Measurements from ENCODE around the gene SEC24D. TPM values are rescaled to one million over a fixed set of nuclear protein-coding genes. Genes with fewer than 3 reads are reported as not detected.
"Not testable (repeated sequence)": the region's sequence is repeated elsewhere in the genome, so short reads cannot be mapped to it uniquely, and the experiment has no call there.

The SEC24D gene, protein sequence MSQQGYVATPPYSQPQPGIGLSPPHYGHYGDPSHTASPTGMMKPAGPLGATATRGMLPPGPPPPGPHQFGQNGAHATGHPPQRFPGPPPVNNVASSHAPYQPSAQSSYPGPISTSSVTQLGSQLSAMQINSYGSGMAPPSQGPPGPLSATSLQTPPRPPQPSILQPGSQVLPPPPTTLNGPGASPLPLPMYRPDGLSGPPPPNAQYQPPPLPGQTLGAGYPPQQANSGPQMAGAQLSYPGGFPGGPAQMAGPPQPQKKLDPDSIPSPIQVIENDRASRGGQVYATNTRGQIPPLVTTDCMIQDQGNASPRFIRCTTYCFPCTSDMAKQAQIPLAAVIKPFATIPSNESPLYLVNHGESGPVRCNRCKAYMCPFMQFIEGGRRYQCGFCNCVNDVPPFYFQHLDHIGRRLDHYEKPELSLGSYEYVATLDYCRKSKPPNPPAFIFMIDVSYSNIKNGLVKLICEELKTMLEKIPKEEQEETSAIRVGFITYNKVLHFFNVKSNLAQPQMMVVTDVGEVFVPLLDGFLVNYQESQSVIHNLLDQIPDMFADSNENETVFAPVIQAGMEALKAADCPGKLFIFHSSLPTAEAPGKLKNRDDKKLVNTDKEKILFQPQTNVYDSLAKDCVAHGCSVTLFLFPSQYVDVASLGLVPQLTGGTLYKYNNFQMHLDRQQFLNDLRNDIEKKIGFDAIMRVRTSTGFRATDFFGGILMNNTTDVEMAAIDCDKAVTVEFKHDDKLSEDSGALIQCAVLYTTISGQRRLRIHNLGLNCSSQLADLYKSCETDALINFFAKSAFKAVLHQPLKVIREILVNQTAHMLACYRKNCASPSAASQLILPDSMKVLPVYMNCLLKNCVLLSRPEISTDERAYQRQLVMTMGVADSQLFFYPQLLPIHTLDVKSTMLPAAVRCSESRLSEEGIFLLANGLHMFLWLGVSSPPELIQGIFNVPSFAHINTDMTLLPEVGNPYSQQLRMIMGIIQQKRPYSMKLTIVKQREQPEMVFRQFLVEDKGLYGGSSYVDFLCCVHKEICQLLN
- 16.3 TPM for total RNA-seq
- 20.9 TPM for polyA plus RNA-seq
- long read RNA-seq, donor 1: 0 reads
- long read RNA-seq, donor 2: 0 reads
- long read RNA-seq, donor 3, full-length matches to known transcripts: 3 of 3 reads
- long read RNA-seq, donor 3, partial matches to known transcripts: 0 of 3 reads
- long read RNA-seq, donor 3, other reads (novel, unspliced or antisense): 0 of 3 reads
- long read RNA-seq, donor 4, full-length matches to known transcripts: 3 of 3 reads
- long read RNA-seq, donor 4, partial matches to known transcripts: 0 of 3 reads
- long read RNA-seq, donor 4, other reads (novel, unspliced or antisense): 0 of 3 reads
- long read RNA-seq, donor 5, full-length matches to known transcripts: 5 of 10 reads
- long read RNA-seq, donor 5, partial matches to known transcripts: 5 of 10 reads
- long read RNA-seq, donor 5, other reads (novel, unspliced or antisense): 0 of 10 reads
- long read RNA-seq, donor 6, full-length matches to known transcripts: 3 of 3 reads
- long read RNA-seq, donor 6, partial matches to known transcripts: 0 of 3 reads
- long read RNA-seq, donor 6, other reads (novel, unspliced or antisense): 0 of 3 reads
- long read RNA-seq, donor 7: 0 reads
- long read RNA-seq, donor 8: 0 reads
- long read RNA-seq, donor 9: 0 reads
- long read RNA-seq, donor 10, full-length matches to known transcripts: 3 of 3 reads
- long read RNA-seq, donor 10, partial matches to known transcripts: 0 of 3 reads
- long read RNA-seq, donor 10, other reads (novel, unspliced or antisense): 0 of 3 reads

DNA sequence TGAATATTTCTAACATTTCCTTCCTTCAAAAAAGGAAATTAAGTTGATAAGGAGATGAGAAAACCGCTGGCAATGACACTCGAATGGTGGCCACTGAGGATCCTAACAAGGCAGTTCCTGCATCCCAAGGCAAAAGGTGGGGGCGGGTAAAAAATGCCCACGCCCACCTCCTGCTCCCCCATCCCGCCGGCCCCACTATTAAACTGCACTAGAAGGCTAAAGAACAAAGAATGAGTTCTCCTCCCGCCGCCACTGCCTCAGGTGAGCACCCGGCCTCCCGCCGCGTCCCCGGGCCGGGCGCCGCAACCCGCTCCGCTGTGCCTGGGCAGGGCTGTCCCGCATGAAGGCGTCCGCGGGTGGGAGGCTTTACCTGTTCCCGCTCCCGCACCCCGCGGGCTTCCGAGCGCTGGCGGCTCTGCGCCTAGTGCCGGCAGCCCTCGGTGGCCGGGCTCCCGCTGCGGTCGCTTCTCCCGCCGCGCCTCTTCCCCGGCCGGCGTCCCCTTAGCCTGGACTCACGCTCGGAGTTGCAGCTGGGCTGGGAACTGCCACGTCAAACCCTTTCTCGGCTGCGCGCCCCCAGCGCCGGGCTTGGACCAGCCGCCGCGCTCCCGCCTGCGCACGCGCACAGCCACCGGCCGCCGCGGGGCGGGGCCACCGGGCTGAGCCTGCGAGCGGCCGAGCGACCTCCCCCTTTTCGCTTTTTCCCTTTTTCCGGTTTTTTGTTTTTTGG is at the start of gene SEC24D:
SEC24D (minus strand) TSS at position 556 of the 730 bp plus-strand sequence. CDS start 2,430 bp downstream, outside the sequence.
- Histone ChIP-seq H3K9me3 (ENCODE audit: control insufficient read depth in 2 of 2, insufficient read depth in 1 of 2, low read length in 1 of 2) (no peaks in the 10 kb centered on the region), H3K27ac (ENCODE audit: low read depth in 1 of 2, low read length in 1 of 2) (peak within 1 kb of the TSS; percentile 71 to 85), H3K4me1 (ENCODE audit: control insufficient read depth in 2 of 2, insufficient read depth in 2 of 2, low read length in 2 of 2) (peaks cover 8 to 11% of the 10 kb centered on the region in 2 donors), H3K4me3 (ENCODE audit: low read length in 2 of 2) (peak within 1 kb of the TSS; percentile 81 to 94), H3K36me3 (ENCODE audit: control insufficient read depth in 2 of 2, insufficient read depth in 2 of 2, low read length in 1 of 2) (peaks cover 3 to 11% of the 10 kb centered on the region in 2 donors), H3K27me3 (ENCODE audit: control insufficient read depth in 2 of 2, insufficient read depth in 1 of 2, low read length in 1 of 2) (no peaks in the 10 kb centered on the region)
- WGBS: under 1% methylated on average over 69 of the region's 69 CpGs
- peak; percentile 52 to 87 (median 72) for DNase-seq (ENCODE audit: low read depth in 6 of 9, low spot score in 9 of 9)

DNA sequence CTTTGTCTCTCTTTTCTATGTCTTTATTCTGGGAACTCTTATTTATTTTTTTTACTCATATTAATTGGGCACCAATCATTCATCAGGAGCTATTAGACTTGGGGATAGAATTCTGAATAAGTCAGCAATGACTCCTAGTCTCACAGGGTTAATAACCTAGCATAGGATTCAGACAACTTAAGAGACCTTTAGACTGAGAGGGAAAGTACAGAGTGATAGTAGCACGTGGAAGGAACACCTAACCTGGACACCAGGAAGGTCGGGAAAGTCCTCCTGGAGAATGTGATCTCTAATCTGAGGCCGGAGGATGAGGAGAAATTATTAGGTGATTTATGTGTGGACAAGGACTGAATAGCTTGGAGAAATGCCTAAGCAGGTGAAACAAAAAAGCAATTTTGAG is 48.8 kb upstream of the SEC24D start:
- Histone ChIP-seq H3K27ac (ENCODE audit: low read depth in 1 of 2, low read length in 1 of 2) (no peak overlapping the region), H3K27me3 (ENCODE audit: control insufficient read depth in 2 of 2, insufficient read depth in 1 of 2, low read length in 1 of 2) (peaks cover 5 to 25% of the 10 kb centered on the region in 2 donors), H3K9me3 (ENCODE audit: control insufficient read depth in 2 of 2, insufficient read depth in 1 of 2, low read length in 1 of 2) (no peaks in the 10 kb centered on the region), H3K4me1 (ENCODE audit: control insufficient read depth in 2 of 2, insufficient read depth in 2 of 2, low read length in 2 of 2) (peaks cover 0 to 6% of the 10 kb centered on the region in 2 donors), H3K36me3 (ENCODE audit: control insufficient read depth in 2 of 2, insufficient read depth in 2 of 2, low read length in 1 of 2) (no peaks in the 10 kb centered on the region), H3K4me3 (ENCODE audit: low read length in 2 of 2) (no peak overlapping the region)
- WGBS: 93% methylated on average over 3 of the region's 3 CpGs
- no peak for DNase-seq (ENCODE audit: low read depth in 6 of 9, low spot score in 9 of 9)

DNA sequence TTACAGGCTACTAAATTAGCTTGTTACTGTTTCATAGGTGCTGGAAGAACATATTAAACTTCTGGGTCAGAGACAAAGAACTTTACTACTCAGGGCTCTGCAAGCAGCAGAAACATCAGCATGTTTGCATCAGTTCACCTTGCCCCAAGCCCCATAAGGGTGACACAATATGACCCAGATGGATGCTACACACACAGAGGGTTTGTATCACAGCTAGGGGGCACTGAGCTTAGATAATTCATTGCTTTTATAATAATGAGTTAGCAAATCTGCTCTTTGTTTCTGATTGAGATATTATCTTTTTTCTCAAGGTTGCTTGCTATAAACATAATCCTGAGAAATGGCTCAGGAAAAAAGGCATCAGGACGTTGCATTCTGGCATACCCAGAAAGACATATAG is 47.9 kb upstream of the SEC24D start:
- no peaks in the 10 kb centered on the region for H3K36me3 ChIP-seq (ENCODE audit: control insufficient read depth in 2 of 2, insufficient read depth in 2 of 2, low read length in 1 of 2)
- WGBS: 83% methylated on average over 1 of the region's 1 CpG

DNA sequence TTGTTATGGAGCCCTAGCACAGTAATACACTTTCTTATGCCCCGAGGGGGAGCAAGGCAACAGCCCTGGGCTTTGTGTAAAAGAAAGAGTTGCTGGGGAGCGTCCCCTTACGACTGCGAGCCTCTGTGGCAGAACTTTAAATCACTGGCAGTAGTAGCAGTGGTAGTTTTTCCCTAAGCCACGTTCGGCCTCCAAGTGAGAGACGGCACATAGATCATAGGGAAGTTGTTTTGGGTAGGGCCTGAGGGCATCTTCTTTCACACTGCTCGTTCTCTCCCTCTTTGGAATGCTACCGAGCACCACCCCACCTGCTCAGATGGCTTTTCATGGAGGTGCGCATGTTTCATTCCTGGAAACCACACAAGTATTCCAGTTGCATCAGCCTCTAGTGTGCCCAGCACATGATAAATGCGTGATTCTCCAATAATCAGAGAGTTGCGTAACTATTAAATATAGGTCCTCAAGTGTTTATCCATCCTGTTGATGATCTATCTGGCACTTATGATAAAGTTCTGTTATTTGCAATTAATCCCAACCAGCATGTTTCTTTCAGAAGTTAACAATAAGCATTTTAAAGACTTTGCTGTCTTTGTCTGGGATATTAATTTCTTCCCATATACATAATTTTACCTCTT is 45.7 kb upstream of the SEC24D start:
- WGBS: 92% methylated on average over 12 of the region's 12 CpGs
- Histone ChIP-seq H3K4me1 (ENCODE audit: control insufficient read depth in 2 of 2, insufficient read depth in 2 of 2, low read length in 2 of 2) (no peaks in the 10 kb centered on the region), H3K27me3 (ENCODE audit: control insufficient read depth in 2 of 2, insufficient read depth in 1 of 2, low read length in 1 of 2) (no peaks in the 10 kb centered on the region), H3K27ac (ENCODE audit: low read depth in 1 of 2, low read length in 1 of 2) (no peak overlapping the region), H3K36me3 (ENCODE audit: control insufficient read depth in 2 of 2, insufficient read depth in 2 of 2, low read length in 1 of 2) (no peaks in the 10 kb centered on the region), H3K4me3 (ENCODE audit: low read length in 2 of 2) (no peak overlapping the region), H3K9me3 (ENCODE audit: control insufficient read depth in 2 of 2, insufficient read depth in 1 of 2, low read length in 1 of 2) (peaks cover 0 to 3% of the 10 kb centered on the region in 2 donors)
- no peak for DNase-seq (ENCODE audit: low read depth in 6 of 9, low spot score in 9 of 9)

More for the DNA sequence above, 47.9 kb upstream of the SEC24D start:
- Histone ChIP-seq H3K27me3 (ENCODE audit: control insufficient read depth in 2 of 2, insufficient read depth in 1 of 2, low read length in 1 of 2) (peaks cover 3 to 16% of the 10 kb centered on the region in 2 donors), H3K4me1 (ENCODE audit: control insufficient read depth in 2 of 2, insufficient read depth in 2 of 2, low read length in 2 of 2) (peaks cover 0 to 4% of the 10 kb centered on the region in 2 donors), H3K27ac (ENCODE audit: low read depth in 1 of 2, low read length in 1 of 2) (no peak overlapping the region), H3K9me3 (ENCODE audit: control insufficient read depth in 2 of 2, insufficient read depth in 1 of 2, low read length in 1 of 2) (peaks cover 0 to under 1% of the 10 kb centered on the region in 2 donors), H3K4me3 (ENCODE audit: low read length in 2 of 2) (no peak overlapping the region)
- no peak for DNase-seq (ENCODE audit: low read depth in 6 of 9, low spot score in 9 of 9)

DNA sequence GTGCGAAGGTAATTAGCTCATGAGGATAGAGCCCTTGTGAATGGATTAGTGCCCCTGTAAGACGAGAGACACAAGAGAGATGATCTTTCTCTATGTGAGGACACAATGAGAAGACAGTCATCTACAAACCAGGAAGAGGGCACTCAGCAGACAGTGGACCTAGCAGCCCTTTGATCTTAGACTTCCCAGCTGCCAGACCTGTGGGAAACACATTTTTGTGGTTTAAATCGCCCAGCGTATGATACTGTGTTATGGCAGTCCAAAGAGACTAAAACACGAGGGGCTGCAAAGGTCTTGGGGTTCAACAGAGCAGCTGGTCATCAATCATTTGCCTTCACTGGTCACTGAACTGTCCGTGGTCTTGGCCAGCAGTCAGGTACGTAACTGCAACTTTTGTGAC is 43.5 kb upstream of the SEC24D start:
- WGBS: 92% methylated on average over 7 of the region's 7 CpGs
- no peak overlapping the region for H3K4me3 ChIP-seq (ENCODE audit: low read length in 2 of 2)
- H3K4me1 ChIP-seq (ENCODE audit: control insufficient read depth in 2 of 2, insufficient read depth in 2 of 2, low read length in 2 of 2): no peaks in the 10 kb centered on the region
- H3K36me3 ChIP-seq (ENCODE audit: control insufficient read depth in 2 of 2, insufficient read depth in 2 of 2, low read length in 1 of 2): no peaks in the 10 kb centered on the region
- no peaks in the 10 kb centered on the region for H3K27me3 ChIP-seq (ENCODE audit: control insufficient read depth in 2 of 2, insufficient read depth in 1 of 2, low read length in 1 of 2)
- H3K27ac ChIP-seq (ENCODE audit: low read depth in 1 of 2, low read length in 1 of 2): no peak overlapping the region
- DNase-seq (ENCODE audit: low read depth in 6 of 9, low spot score in 9 of 9): no peak
- peaks cover 0 to 3% of the 10 kb centered on the region in 2 donors for H3K9me3 ChIP-seq (ENCODE audit: control insufficient read depth in 2 of 2, insufficient read depth in 1 of 2, low read length in 1 of 2)

DNA sequence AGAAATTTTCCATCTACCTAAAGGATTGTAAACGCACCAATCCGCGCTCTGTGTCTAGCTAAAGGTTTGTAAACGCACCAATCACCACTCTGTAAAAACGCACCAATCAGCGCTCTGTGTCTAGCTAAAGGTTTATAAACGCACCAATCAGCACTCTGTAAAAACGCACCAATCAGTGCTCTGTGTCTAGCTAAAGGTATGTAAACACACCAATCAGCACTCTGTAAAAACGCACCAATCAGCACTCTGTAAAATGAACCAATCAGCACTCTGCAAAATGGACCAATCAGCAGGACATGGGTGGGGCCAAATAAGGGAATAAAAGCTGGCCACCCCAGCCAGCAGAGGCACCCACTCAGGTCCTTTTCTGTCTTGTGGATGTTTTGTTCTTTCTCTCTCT is 42.6 kb upstream of the SEC24D start:
- 98% methylated on average over 9 of the region's 9 CpGs for WGBS
- H3K27ac ChIP-seq (ENCODE audit: low read depth in 1 of 2, low read length in 1 of 2); H3K4me3 ChIP-seq (ENCODE audit: low read length in 2 of 2); H3K4me1 ChIP-seq (ENCODE audit: control insufficient read depth in 2 of 2, insufficient read depth in 2 of 2, low read length in 2 of 2); H3K9me3 ChIP-seq (ENCODE audit: control insufficient read depth in 2 of 2, insufficient read depth in 1 of 2, low read length in 1 of 2); DNase-seq (ENCODE audit: low read depth in 6 of 9, low spot score in 9 of 9); H3K27me3 ChIP-seq (ENCODE audit: control insufficient read depth in 2 of 2, insufficient read depth in 1 of 2, low read length in 1 of 2); H3K36me3 ChIP-seq (ENCODE audit: control insufficient read depth in 2 of 2, insufficient read depth in 2 of 2, low read length in 1 of 2): not testable (repeated sequence)

DNA sequence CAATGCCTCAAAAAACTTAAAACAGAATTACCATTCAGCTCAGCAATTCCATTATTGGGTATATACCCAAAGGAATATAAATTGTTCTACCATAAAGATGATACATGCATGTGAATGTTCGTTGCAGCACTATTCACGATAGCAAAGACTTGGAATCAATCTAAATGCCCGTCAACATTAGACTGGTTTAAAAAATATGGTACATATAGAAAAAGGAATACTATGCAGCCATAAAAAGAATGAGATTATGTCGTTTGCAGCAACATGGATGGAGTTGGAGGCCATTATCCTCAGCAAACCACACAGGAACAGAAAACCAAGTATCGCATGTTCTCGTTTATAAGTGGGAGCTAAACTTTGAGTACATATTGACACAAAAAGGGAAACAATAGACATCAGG is 41.9 kb upstream of the SEC24D start:
- 95% methylated on average over 6 of the region's 6 CpGs for WGBS
- Histone ChIP-seq H3K4me3 (ENCODE audit: low read length in 2 of 2) (no peak overlapping the region), H3K9me3 (ENCODE audit: control insufficient read depth in 2 of 2, insufficient read depth in 1 of 2, low read length in 1 of 2) (peaks cover 0 to 3% of the 10 kb centered on the region in 2 donors), H3K27ac (ENCODE audit: low read depth in 1 of 2, low read length in 1 of 2) (no peak overlapping the region), H3K36me3 (ENCODE audit: control insufficient read depth in 2 of 2, insufficient read depth in 2 of 2, low read length in 1 of 2) (no peaks in the 10 kb centered on the region), H3K27me3 (ENCODE audit: control insufficient read depth in 2 of 2, insufficient read depth in 1 of 2, low read length in 1 of 2) (no peaks in the 10 kb centered on the region), H3K4me1 (ENCODE audit: control insufficient read depth in 2 of 2, insufficient read depth in 2 of 2, low read length in 2 of 2) (no peaks in the 10 kb centered on the region)
- DNase-seq (ENCODE audit: low read depth in 6 of 9, low spot score in 9 of 9): no peak
